Esophagus muscularis mucosa (tissue), 4 donors: ENCODE data around the gene DYNC2LI1.

Experiments
- CTCF ChIP-seq, 3 experiments: fragments of 200-600 bp in 2 of 3; fragments of 450-650 bp in 1 of 3; sonication (generic) in 2 of 3; IDR thresholded peaks; one replicate each; pipeline ENCODE4 v1.5.1; 2017 to 2019; ENCODE audit warnings: antibody characterized with exemption in 3 of 3, mild to moderate bottlenecking in 2 of 3, moderate library complexity in 1 of 3
- EP300 ChIP-seq: sonication (generic); formaldehyde crosslinking; IDR thresholded peaks from one replicate; pipeline ENCODE4 v1.6.1; 2017; ENCODE audit warnings: antibody characterized with exemption
- POLR2AphosphoS5 ChIP-seq, 2 donors: sonication (generic); formaldehyde crosslinking; IDR thresholded peaks; one replicate each; pipeline ENCODE4 v1.6.1; 2017; ENCODE audit warnings: antibody characterized with exemption in 2 of 2

- TF ChIP-seq CTCF (IDR thresholded peaks at IDR 0.05) (no peak), EP300 (no peak), POLR2AphosphoS5 (IDR thresholded peaks at IDR 0.05) (no peak)
These were observed 46.2 kb upstream of the DYNC2LI1 start for GRCh38 chr2:43727634-43728014.
